BLaER1 treated with 17β-estradiol and CSF1 and Interleukin-3, amounts not matched to agents 10 nM and 100 nM (cell line): ENCODE results near the gene OGA.

ENCODE experiments used
- H3K27ac ChIP-seq, 11 experiments: shearing (Covaris generic); formaldehyde crosslinking; 2 replicates each; pipeline ENCODE4 v1.8.1; 2022
- H3K27me3 ChIP-seq, 11 experiments: shearing (Covaris generic); formaldehyde crosslinking; 2 replicates each; pipeline ENCODE4 v1.8.1; 2022
- H3K36me3 ChIP-seq, 11 experiments: shearing (Covaris generic); formaldehyde crosslinking; 2 replicates each; pipeline ENCODE4 v1.8.1; 2022
- H3K4me1 ChIP-seq, 10 experiments: shearing (Covaris generic); formaldehyde crosslinking; 2 replicates each; pipeline ENCODE4 v1.8.1; 2022
- H3K4me2 ChIP-seq, 11 experiments: shearing (Covaris generic); formaldehyde crosslinking; 2 replicates each; pipeline ENCODE4 v1.8.1; 2022
- H3K4me3 ChIP-seq, 10 experiments: shearing (Covaris generic); formaldehyde crosslinking; 2 replicates each; pipeline ENCODE4 v1.8.1; 2022
- H3K9ac ChIP-seq, 11 experiments: shearing (Covaris generic); formaldehyde crosslinking; 2 replicates each; pipeline ENCODE4 v1.8.1; 2022
- H3K9me3 ChIP-seq, 11 experiments: shearing (Covaris generic); formaldehyde crosslinking; replicated peaks in 1 of 11; 2 replicates each; pipeline ENCODE4 v1.8.1; 2022
- H4K20me1 ChIP-seq, 11 experiments: shearing (Covaris generic); formaldehyde crosslinking; 2 replicates each; pipeline ENCODE4 v1.8.1; 2022
- Cebpa-rat ChIP-seq, 11 experiments: shearing (Covaris generic); IDR thresholded peaks; 2 replicates each; pipeline ENCODE4 v1.8.1; 2022

OGA gene

DNA sequence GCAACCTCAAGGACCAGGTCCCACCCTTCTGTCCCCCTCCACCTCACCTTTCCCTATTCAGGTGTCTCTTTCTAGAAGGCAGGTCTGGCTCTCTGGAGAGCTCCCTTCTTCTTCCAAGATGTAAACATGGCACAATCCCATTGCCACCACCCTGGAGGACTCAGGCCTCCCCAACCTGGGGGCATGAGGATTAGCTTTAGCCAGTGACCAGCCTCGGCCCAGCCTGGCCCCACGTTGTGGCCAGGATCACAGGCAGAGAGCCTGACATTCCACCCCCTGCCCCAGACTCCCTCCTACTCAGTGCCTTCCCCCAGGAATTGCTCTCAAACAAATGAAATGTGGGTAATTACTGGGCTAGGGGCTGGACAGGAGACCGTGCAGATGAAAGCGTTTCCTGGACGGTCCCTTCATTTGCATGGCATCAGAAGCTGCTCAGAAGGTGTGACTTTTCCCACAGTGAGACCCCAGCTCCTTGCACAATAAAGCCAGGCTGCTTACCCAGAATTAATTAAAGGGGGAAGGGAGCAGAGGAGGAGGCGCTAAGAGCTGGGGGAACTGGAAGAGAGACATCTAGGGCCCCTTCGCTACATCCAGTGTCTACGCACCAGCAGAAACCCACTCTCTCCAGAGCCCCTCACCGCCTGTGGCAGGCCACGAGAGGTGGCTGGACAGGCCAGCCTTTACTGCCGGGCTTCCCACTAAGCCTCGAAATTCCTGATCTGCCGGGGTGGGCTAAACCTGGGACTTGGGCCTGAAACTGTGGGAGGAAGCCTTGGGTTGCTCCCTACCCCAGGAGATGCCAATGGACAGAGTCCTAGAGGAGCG, 50.1 kb downstream of the OGA start:
- Histone ChIP-seq H3K27ac (no peak overlapping the region), H3K4me2 (no peak overlapping the region), H4K20me1 (peaks cover 0 to 27% (median 12%) of the 10 kb centered on the region in 11 experiments; a peak in 14 of 22 replicates), H3K36me3 (no peaks in the 10 kb centered on the region), H3K4me1 (no peaks in the 10 kb centered on the region), H3K4me3 (no peak overlapping the region), H3K27me3 (peaks cover 27 to 78% (median 61%) of the 10 kb centered on the region in 11 experiments), H3K9ac (no peak overlapping the region), H3K9me3 (no peaks in the 10 kb centered on the region)
- TF ChIP-seq Cebpa-rat (IDR thresholded peaks at IDR 0.05): no peak

DNA sequence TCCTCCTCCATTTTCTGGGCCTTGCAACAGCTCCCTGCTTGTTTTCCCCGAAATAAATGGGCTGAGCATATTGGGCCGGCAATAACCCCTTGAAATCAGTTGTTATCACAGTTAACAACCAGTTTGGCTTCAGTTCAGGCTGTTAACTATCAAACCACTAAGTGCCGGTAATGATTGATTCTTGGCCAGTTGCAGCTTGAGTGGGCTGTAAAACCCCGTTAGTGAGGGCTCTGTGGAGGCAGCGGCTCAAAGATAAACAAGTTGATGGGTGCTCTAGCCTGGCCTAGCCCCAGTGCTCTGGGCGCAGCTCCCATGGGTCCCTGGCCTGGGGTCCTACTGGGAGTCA, 50.7 kb downstream of the OGA start:
- H3K4me1 ChIP-seq: no peaks in the 10 kb centered on the region
- H3K4me2 ChIP-seq: no peak overlapping the region
- peaks cover 0 to 21% (median 6%) of the 10 kb centered on the region in 11 experiments; a peak in 13 of 22 replicates for H4K20me1 ChIP-seq
- H3K9me3 ChIP-seq: no peaks in the 10 kb centered on the region
- no peak overlapping the region for H3K4me3 ChIP-seq
- TF ChIP-seq Cebpa-rat (IDR thresholded peaks at IDR 0.05): no peak
- H3K9ac ChIP-seq: no peak overlapping the region
- no peak overlapping the region for H3K27ac ChIP-seq
- no peaks in the 10 kb centered on the region for H3K36me3 ChIP-seq
- H3K27me3 ChIP-seq: peaks cover 21 to 71% (median 55%) of the 10 kb centered on the region in 11 experiments

DNA sequence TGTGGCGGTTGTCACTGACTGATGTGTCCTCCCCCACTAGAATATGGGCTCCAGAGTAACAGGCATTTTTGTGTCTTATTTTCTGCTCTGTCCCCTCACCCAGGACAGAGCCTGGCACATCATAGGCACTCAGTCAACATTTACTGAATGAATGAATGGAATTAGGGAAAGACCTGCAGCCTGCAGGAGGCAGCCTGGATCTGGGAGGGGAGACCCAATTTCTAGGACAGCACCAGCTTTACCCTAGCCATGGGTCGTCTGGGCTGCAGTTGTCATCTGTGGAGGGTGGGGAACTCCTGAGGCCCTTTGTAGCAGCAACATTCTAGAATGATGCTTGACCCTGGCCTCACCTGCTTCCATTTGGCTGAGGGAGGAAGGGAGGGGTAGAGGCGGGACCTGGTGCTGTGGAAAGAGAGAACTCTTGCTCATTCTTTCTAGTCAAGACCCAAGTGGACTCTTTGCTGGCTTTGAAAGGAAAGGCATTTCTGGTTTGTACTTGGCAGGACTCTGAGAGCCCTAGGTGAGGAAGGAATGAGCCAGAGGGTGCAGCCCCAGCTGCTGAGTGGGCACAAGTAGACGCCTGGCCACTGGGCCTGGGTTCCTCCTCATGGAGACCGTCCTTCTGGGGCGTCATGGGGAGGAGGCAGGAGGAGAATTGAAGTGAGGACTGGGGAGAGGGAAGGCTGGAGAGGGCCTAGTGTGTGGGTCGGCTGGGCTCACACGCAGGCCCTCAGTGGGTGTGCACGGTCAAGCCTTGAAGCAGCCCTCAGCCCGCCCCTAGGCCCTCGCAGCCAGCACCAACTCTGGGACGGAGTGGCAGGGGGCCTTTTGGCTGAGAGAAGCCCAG, 51.3 kb downstream of the OGA start:
- H3K9me3 ChIP-seq: no peaks in the 10 kb centered on the region
- H3K4me3 ChIP-seq: no peak overlapping the region
- no peaks in the 10 kb centered on the region for H3K4me1 ChIP-seq
- H3K9ac ChIP-seq: no peak overlapping the region
- H3K27ac ChIP-seq: no peak overlapping the region
- no peak for TF ChIP-seq Cebpa-rat (IDR thresholded peaks at IDR 0.05)
- peaks cover 0 to 15% (median under 1%) of the 10 kb centered on the region in 11 experiments; a peak in 9 of 22 replicates for H4K20me1 ChIP-seq
- H3K4me2 ChIP-seq: no peak overlapping the region
- H3K27me3 ChIP-seq: peaks cover 15 to 66% (median 49%) of the 10 kb centered on the region in 11 experiments
- H3K36me3 ChIP-seq: no peaks in the 10 kb centered on the region

DNA sequence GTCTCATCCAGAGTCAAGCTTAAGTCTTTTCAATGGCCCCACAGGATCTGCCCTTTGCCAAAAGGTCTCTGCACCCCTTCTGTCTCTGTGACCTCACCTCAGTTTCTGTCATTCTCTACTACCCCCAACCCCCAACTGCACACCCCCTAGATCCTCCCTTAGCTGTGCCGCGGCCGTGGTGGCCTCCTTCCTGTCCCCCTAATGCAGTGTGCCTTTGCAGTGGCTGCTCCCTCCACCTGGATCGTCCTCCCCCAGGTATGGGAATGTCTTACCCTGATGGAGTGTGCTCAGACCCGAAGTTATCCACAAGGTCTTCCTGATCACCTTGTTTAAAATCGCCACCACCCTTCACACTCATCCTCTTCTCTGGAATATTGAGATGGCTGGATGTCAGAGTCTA, 51.9 kb downstream of the OGA start:
- Histone ChIP-seq H3K9ac (no peak overlapping the region), H3K36me3 (no peaks in the 10 kb centered on the region), H3K9me3 (no peaks in the 10 kb centered on the region), H3K4me1 (no peaks in the 10 kb centered on the region), H3K27me3 (peaks cover 8 to 59% (median 42%) of the 10 kb centered on the region in 11 experiments), H3K4me3 (no peak overlapping the region), H3K27ac (no peak overlapping the region), H3K4me2 (no peak overlapping the region), H4K20me1 (peaks cover 0 to 10% (median 0%) of the 10 kb centered on the region in 11 experiments; a peak in 5 of 22 replicates)
- TF ChIP-seq Cebpa-rat (IDR thresholded peaks at IDR 0.05): no peak

DNA sequence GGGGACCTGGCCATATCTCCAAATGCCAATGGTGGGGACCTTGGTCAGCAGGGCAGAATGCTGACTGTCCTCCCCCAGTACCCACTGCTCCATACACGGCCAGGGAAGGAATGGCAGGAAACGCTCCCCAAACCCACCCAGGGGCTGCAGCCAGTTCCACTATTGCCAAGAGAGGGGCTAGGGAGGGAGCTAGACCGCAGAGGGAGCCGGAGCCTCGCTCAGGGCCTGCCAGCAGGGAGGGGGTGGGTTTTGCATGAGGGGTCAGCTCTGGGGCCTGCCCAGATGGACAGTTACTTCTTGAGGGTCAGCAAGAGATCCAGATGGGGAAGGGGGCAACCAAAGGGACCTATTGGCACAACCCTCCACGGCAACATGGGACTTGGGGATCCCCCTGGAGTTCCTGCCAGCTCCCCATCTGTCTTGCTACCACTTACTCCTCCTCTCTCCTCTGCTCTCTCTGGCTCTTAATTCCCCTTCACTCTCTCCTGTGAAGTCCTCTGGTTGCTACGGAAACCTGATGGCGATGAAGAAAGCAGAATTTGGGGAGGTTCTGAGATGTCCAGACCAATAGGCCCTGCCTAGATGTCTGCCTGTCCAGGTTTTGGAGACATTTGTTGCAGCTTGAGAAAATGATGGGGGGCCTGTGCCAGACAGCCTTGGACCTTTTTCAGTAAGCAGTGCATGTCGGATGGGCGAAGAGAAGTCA, 55.0 kb downstream of the OGA start:
- TF ChIP-seq Cebpa-rat (IDR thresholded peaks at IDR 0.05): no peak
- H3K4me1 ChIP-seq: no peaks in the 10 kb centered on the region
- H3K27me3 ChIP-seq: peaks cover 0 to 30% (median 17%) of the 10 kb centered on the region in 11 experiments; a peak in 10 of 22 replicates
- H3K36me3 ChIP-seq: no peaks in the 10 kb centered on the region
- H4K20me1 ChIP-seq: peaks cover 0 to 6% (median 0%) of the 10 kb centered on the region in 11 experiments; a peak in 4 of 22 replicates
- no peaks in the 10 kb centered on the region for H3K9me3 ChIP-seq
- no peak overlapping the region for H3K4me2 ChIP-seq
- H3K9ac ChIP-seq: no peak overlapping the region
- H3K4me3 ChIP-seq: no peak overlapping the region
- H3K27ac ChIP-seq: no peak overlapping the region

DNA sequence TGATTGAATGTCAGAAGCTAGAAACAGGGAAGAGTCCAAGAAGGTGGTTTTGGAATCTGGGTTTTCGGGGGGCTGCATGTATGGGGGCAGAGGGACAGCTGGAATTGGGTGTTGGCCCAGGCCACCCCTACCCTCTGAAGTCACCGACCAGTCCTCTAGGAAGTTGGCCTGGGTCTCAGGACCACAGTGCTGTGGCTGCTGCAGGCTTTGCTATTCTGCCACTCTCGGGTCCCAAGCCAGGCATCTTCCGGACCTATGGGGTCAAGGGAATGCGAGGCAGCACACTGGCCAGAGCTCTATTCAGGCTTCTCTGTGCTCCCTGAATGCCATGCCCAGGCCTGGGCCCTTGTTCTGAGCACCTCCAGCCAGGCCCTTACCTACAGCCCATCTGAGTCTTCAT, 55.5 kb downstream of the OGA start:
- Histone ChIP-seq H3K27me3 (peaks cover 0 to 24% (median 11%) of the 10 kb centered on the region in 11 experiments; a peak in 10 of 22 replicates), H3K4me3 (no peak overlapping the region), H3K9me3 (no peaks in the 10 kb centered on the region), H4K20me1 (peaks cover 0 to 6% (median 0%) of the 10 kb centered on the region in 11 experiments; a peak in 4 of 22 replicates), H3K27ac (no peak overlapping the region), H3K36me3 (no peaks in the 10 kb centered on the region), H3K4me1 (no peaks in the 10 kb centered on the region), H3K4me2 (no peak overlapping the region), H3K9ac (no peak overlapping the region)
- no peak for TF ChIP-seq Cebpa-rat (IDR thresholded peaks at IDR 0.05)

DNA sequence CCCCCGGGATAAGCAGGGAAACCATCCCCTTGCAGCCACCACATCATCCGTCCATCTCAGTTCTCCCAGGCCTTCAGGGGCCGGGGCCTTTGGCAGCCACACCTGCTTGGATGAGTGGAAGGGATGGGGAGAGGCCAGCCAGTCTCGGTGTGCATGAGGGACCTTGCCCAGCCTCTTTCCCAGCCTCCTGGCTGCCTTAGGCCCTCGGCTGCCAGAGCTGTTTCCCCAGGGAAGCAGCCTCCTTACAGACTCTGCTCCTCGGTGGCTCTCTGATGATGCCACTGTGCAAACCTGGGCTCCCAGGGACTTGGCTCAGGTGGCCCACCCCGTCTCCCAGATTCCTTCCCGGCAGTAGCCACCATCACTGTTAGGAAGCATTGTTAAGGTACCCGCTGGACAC, 57.0 kb downstream of the OGA start:
- Histone ChIP-seq H3K4me1 (no peaks in the 10 kb centered on the region), H3K36me3 (no peaks in the 10 kb centered on the region), H3K4me3 (no peak overlapping the region), H4K20me1 (peaks cover 0 to 6% (median 0%) of the 10 kb centered on the region in 11 experiments; a peak in 2 of 22 replicates), H3K27ac (no peak overlapping the region), H3K4me2 (no peak overlapping the region), H3K27me3 (peaks cover 0 to 11% (median 0%) of the 10 kb centered on the region in 11 experiments; a peak in 2 of 22 replicates), H3K9ac (no peak overlapping the region), H3K9me3 (no peaks in the 10 kb centered on the region)
- no peak for TF ChIP-seq Cebpa-rat (IDR thresholded peaks at IDR 0.05)

DNA sequence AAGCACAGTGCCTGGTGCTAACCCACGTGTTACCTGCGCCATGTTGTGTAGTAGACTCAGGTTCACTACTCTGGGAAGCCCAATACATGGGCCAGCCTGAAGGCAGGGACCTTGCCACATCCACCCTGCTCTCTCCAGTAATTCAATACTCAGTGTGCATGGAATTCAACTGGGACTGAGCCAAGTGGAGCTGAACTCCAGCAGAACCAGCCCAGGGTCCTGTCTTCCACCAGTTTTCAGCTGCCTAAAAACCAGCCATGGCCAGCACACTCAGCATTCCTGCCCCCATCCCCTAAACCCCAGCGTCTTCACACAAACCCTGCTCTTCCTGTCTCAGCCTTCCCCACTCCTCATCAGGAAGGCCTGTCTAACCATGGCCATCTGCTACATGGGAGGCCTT, 57.7 kb downstream of the OGA start:
- Histone ChIP-seq H3K36me3 (no peaks in the 10 kb centered on the region), H4K20me1 (peaks cover 0 to 6% (median 0%) of the 10 kb centered on the region in 11 experiments; a peak in 2 of 22 replicates), H3K27ac (no peak overlapping the region), H3K9ac (no peak overlapping the region), H3K4me3 (no peak overlapping the region), H3K9me3 (no peaks in the 10 kb centered on the region), H3K4me2 (no peak overlapping the region), H3K4me1 (no peaks in the 10 kb centered on the region), H3K27me3 (peaks cover 0 to 10% (median 0%) of the 10 kb centered on the region in 11 experiments; a peak in 2 of 22 replicates)
- TF ChIP-seq Cebpa-rat (IDR thresholded peaks at IDR 0.05): no peak
